22Rv1 (cell line): ENCODE results near the gene SLC4A3.

Experiments
- ZFX ChIP-seq: fragments of 450-650 bp; IDR thresholded peaks from 2 replicates; pipeline ENCODE4 v1.6.1; 2017; ENCODE audit warnings: antibody characterized with exemption, borderline replicate concordance
- TF ChIP-seq, protein P1 (sequence below): fragments of 450-650 bp; IDR thresholded peaks from 2 replicates; pipeline ENCODE4 v1.5.1; 2017; ENCODE audit warnings: mild to moderate bottlenecking

DNA sequence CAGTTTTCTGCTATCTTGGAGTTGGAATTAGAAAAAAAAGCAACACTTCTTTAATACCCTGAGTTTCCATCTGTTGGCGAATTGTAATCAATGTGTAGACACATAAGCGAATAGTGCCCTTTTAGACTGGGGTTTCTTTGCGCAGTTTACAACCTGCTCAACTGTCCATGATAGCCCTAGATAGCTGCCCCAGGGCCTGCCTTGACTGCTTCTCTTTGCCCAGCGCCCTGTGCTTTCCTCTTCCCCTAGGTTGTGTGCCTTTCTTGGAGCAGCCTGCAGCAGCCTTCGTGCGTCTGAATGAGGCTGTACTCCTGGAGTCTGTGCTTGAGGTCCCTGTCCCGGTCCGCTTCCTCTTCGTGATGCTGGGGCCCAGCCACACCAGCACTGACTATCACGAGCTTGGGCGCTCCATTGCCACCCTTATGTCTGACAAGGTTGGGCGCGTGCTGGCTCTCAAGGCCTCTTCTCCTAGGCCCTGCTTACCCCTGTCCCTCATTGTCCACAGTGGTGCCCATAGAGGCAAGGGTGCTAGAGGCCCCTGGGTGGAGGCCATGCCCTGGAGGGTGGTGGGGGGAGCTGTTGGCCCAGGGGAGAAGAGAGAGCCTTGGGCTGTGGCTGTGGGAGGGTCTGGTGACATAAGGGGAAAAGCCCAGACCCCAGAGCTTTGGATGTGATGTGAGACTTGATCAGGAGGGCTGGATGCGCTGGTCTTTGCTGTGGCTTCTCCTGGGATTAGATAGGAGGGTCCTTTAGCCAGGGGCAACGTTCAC is 6.9 kb downstream of the SLC4A3 start:
- TF ChIP-seq, protein P1, sequence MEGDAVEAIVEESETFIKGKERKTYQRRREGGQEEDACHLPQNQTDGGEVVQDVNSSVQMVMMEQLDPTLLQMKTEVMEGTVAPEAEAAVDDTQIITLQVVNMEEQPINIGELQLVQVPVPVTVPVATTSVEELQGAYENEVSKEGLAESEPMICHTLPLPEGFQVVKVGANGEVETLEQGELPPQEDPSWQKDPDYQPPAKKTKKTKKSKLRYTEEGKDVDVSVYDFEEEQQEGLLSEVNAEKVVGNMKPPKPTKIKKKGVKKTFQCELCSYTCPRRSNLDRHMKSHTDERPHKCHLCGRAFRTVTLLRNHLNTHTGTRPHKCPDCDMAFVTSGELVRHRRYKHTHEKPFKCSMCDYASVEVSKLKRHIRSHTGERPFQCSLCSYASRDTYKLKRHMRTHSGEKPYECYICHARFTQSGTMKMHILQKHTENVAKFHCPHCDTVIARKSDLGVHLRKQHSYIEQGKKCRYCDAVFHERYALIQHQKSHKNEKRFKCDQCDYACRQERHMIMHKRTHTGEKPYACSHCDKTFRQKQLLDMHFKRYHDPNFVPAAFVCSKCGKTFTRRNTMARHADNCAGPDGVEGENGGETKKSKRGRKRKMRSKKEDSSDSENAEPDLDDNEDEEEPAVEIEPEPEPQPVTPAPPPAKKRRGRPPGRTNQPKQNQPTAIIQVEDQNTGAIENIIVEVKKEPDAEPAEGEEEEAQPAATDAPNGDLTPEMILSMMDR, result no peak
- no peak for TF ChIP-seq ZFX
